ENCODE results near the gene TULP3.
"Not testable (repeated sequence)": the region's sequence is repeated elsewhere in the genome, so short reads cannot be mapped to it uniquely, and the experiment has no call there.

The TULP3 gene

GRCh38 chr12:2890388-2891239 lies at the start of gene TULP3:
Gene TULP3 (plus strand): TSS chr12:2890891. CDS start chr12:2890948, 57 bp downstream.
- peak; percentile 99 for DNase-seq

- no peak for DNase-seq
These were observed 49.5 kb upstream of the TULP3 start for GRCh38 chr12:2841056-2841650.

GRCh38 chr12:2842948-2843347 lies 47.7 kb upstream of the TULP3 start:
- no peak for DNase-seq

- no peak for DNase-seq
These were observed 45.9 kb upstream of the TULP3 start for GRCh38 chr12:2844786-2845185.

- DNase-seq = no peak
These were observed 45.4 kb upstream of the TULP3 start for GRCh38 chr12:2845280-2845679.

- DNase-seq = no peak
These were observed 38.8 kb upstream of the TULP3 start for GRCh38 chr12:2851931-2852330.

GRCh38 chr12:2853626-2854025 lies 37.1 kb upstream of the TULP3 start:
- DNase-seq = peak; percentile 41

- no peak for DNase-seq
These were observed 35.8 kb upstream of the TULP3 start for GRCh38 chr12:2854669-2855453.

- DNase-seq = no peak
These were observed 35.1 kb upstream of the TULP3 start for GRCh38 chr12:2855546-2855945.

- no peak for DNase-seq
These were observed 34.6 kb upstream of the TULP3 start for GRCh38 chr12:2856051-2856450.

- no peak for DNase-seq
These were observed 33.7 kb upstream of the TULP3 start, which contains the start of gene TEX52 for GRCh38 chr12:2857021-2857431. Gene TEX52 (minus strand): TSS chr12:2857039. CDS start chr12:2857026, 13 bp downstream.

- DNase-seq = no peak
These were observed 33.1 kb upstream of the TULP3 start for GRCh38 chr12:2857576-2857975.

- no peak for DNase-seq
These were observed 32.4 kb upstream of the TULP3 start for GRCh38 chr12:2858334-2858733.

GRCh38 chr12:2858944-2859421 lies 31.7 kb upstream of the TULP3 start:
- DNase-seq = no peak

- DNase-seq = no peak
These were observed 30.5 kb upstream of the TULP3 start for GRCh38 chr12:2860170-2860569.

GRCh38 chr12:2862876-2863275 lies 27.8 kb upstream of the TULP3 start:
- DNase-seq = no peak

- not testable (repeated sequence) for DNase-seq
These were observed 27.3 kb upstream of the TULP3 start for GRCh38 chr12:2863402-2863801.

- DNase-seq = no peak
These were observed 26.5 kb upstream of the TULP3 start for GRCh38 chr12:2864198-2864597.

GRCh38 chr12:2868986-2869632 lies 21.6 kb upstream of the TULP3 start:
- DNase-seq = not testable (repeated sequence)

GRCh38 chr12:2876431-2877046 lies 14.2 kb upstream of the TULP3 start:
- no peak for DNase-seq

GRCh38 chr12:2877047-2877952 lies 13.4 kb upstream of the TULP3 start, which contains the start of the genes FOXM1 and RHNO1:
Gene FOXM1 (minus strand): TSS chr12:2877174. CDS start chr12:2874478, 2,696 bp downstream.
Gene RHNO1 (plus strand): TSS chr12:2877223. CDS start chr12:2885367, 8,144 bp downstream.
- peak; percentile 83 for DNase-seq

Data from activated CD4-positive, alpha-beta T cell treated with anti-CD3 and anti-CD28 coated beads, Interleukin-2, amount 50 U/mL, for 1 hour (primary cell).